Endothelial cell of umbilical vein (primary cell): Measurements from ENCODE around the gene METTL13. TPM values are rescaled to one million over a fixed set of nuclear protein-coding genes. Genes with fewer than 3 reads are reported as not detected.

Experiments used
- BruUV-seq: library from RNA; stranded (reverse); fragments of 400-500 nt; replicated peaks from 2 replicates; lab custom pipeline; 2021; lab: Mats Ljungman, UMichigan
- CTCF ChIA-PET: fragments of 300-600, 350-600 bp; sonication (Branson Sonifier 250); formaldehyde crosslinking; loops from one replicate; lab custom pipeline; 2021; ENCODE audit warnings: antibody characterized with exemption, inconsistent platforms; lab: Charles Lee
- POLR2A ChIA-PET: fragments of 300-600, 350-600 bp; sonication (Branson Sonifier 250); formaldehyde crosslinking; loops from one replicate; lab custom pipeline; 2021; ENCODE audit warnings: antibody characterized with exemption, inconsistent platforms; lab: Charles Lee
- DNase-seq: peaks from one replicate; pipeline ENCODE4 v3.0.0-alpha.2; 2011; ENCODE audit warnings: low read depth, low spot score
- FAIRE-seq: peaks from 2 replicates; lab custom pipeline; 2011; peaks lifted over from hg19 to GRCh38; lab: Jason Lieb, UNC
- H2AFZ ChIP-seq: 2 replicates; pipeline ENCODE4 v1.6.0; 2012; ENCODE audit warnings: low read depth, low read length, control low read depth, inconsistent platforms
- H3K27ac ChIP-seq: 2 replicates; pipeline ENCODE4 v1.5.1; 2011; ENCODE audit warnings: low read depth, mild to moderate bottlenecking, control low read depth, low read length, moderate library complexity; ENCODE audit not compliant: insufficient read depth
- H3K27me3 ChIP-seq, 2 experiments: 2 replicates each; pipeline versions ENCODE4 v1.6.0 to v1.6.1; 2011; ENCODE audit warnings: low read length in 2 of 2, mixed read lengths in 1 of 2; ENCODE audit not compliant: control insufficient read depth in 2 of 2, insufficient read depth in 2 of 2
- H3K36me3 ChIP-seq, 2 experiments: 2 replicates in 1 of 2; 3 replicates in 1 of 2; pipeline ENCODE4 v1.5.1; 2011; ENCODE audit warnings: low read length in 2 of 2, mild to moderate bottlenecking in 1 of 2, moderate library complexity in 1 of 2; ENCODE audit not compliant: control insufficient read depth in 2 of 2, insufficient read depth in 2 of 2; ENCODE audit errors: extremely low read depth in 1 of 2
- H3K4me1 ChIP-seq: 3 replicates; pipeline ENCODE4 v1.5.1; 2011; ENCODE audit warnings: mild to moderate bottlenecking, low read length; ENCODE audit not compliant: control insufficient read depth, insufficient read depth; ENCODE audit errors: extremely low read depth
- H3K4me2 ChIP-seq: 2 replicates; pipeline ENCODE4 v1.6.1; 2011; ENCODE audit warnings: low read length, control low read depth, mixed read lengths; ENCODE audit not compliant: insufficient read depth
- H3K4me3 ChIP-seq, 3 experiments: fragments of 200-600 bp in 1 of 3; sonication (generic), shearing (Covaris generic) in 1 of 3; replicated peaks in 1 of 3; 2 replicates each; pipeline ENCODE4 v1.5.1; 2011 to 2016; ENCODE audit warnings: control low read depth in 3 of 3, low read length in 3 of 3, mild to moderate bottlenecking in 2 of 3, inconsistent platforms in 1 of 3, low read depth in 1 of 3, moderate library complexity in 1 of 3; ENCODE audit not compliant: insufficient read depth in 1 of 3
- H3K79me2 ChIP-seq: 2 replicates; pipeline ENCODE4 v1.6.0; 2012; ENCODE audit warnings: low read length, inconsistent platforms; ENCODE audit not compliant: control insufficient read depth, insufficient read depth
- H3K9ac ChIP-seq: replicated peaks from 2 replicates; pipeline ENCODE3; 2011; ENCODE audit warnings: low read length, control low read depth; ENCODE audit not compliant: insufficient read depth; ENCODE audit errors: extremely low read depth
- H3K9me1 ChIP-seq: replicated peaks from 3 replicates; pipeline ENCODE4 v1.6.0; 2011; ENCODE audit warnings: mild to moderate bottlenecking, low read length; ENCODE audit not compliant: control insufficient read depth, insufficient read depth; ENCODE audit errors: extremely low read depth
- H3K9me3 ChIP-seq: replicated peaks from 2 replicates; pipeline ENCODE4 v1.5.1; 2012; ENCODE audit warnings: low read length, inconsistent platforms; ENCODE audit not compliant: control insufficient read depth, insufficient read depth
- H4K20me1 ChIP-seq: replicated peaks from 2 replicates; pipeline ENCODE3; 2011; ENCODE audit warnings: mild to moderate bottlenecking, low read length; ENCODE audit not compliant: control insufficient read depth, insufficient read depth; ENCODE audit errors: extremely low read depth
- FOS ChIP-seq: IDR thresholded peaks from 2 replicates; pipeline ENCODE4 v1.6.1; 2011; ENCODE audit warnings: mild to moderate bottlenecking, low read length, moderate library complexity, borderline replicate concordance; ENCODE audit not compliant: insufficient read depth
- GATA2 ChIP-seq: IDR thresholded peaks from 2 replicates; pipeline ENCODE4 v1.7.0; 2011; ENCODE audit warnings: low read depth, mild to moderate bottlenecking, moderate library complexity, mixed read lengths, low read length; ENCODE audit not compliant: insufficient read length, insufficient read depth
- JUN ChIP-seq: IDR thresholded peaks from 2 replicates; pipeline ENCODE4 v1.6.1; 2011; ENCODE audit warnings: borderline replicate concordance, low read depth; ENCODE audit not compliant: insufficient read length, insufficient read depth
- MYC ChIP-seq: IDR thresholded peaks from one replicate; pipeline ENCODE4 v1.6.1; 2011; ENCODE audit warnings: mild to moderate bottlenecking, low read depth, low read length
- POLR2A ChIP-seq: IDR thresholded peaks from 2 replicates; pipeline ENCODE4 v1.6.1; 2012; ENCODE audit warnings: low read depth, mild to moderate bottlenecking, control low read depth, low read length
- POLR2AphosphoS5 ChIP-seq: IDR thresholded peaks from 2 replicates; pipeline ENCODE4 v1.6.1; 2012; ENCODE audit warnings: low read depth, mild to moderate bottlenecking, control low read depth, low read length, moderate library complexity; ENCODE audit not compliant: insufficient read depth
- dilution Hi-C: fragments of 300-500 bp; cut with MboI; formaldehyde crosslinking; loops from one replicate; pipeline ENCODE4 v1.15.0; 2019; ENCODE audit warnings: low sequenced_read_pairs; ENCODE audit not compliant: extremely low pct_ligation_motif_present
- intact Hi-C: fragments of 100-400 bp; cut with micrococcal nuclease; formaldehyde crosslinking; loops from one replicate; pipeline ENCODE4 v1.10.0; 2022
- polyA plus RNA-seq, 4 experiments: library from polyadenylated mRNA; depleted of rRNA in 3 of 4; stranded (reverse) in 3 of 4; unstranded in 1 of 4; fragments of >200 nt; gene quantifications; 2 replicates each; pipeline versions ENCODE4 v1.2.1 to v1.2.3, GENCODE V29; 2011 to 2012; ENCODE audit warnings: missing spikeins in 1 of 4
- total RNA-seq: library from RNA; stranded (reverse); gene quantifications from 2 replicates; pipeline ENCODE4 v1.2.3, GENCODE V29; 2021
- TF ChIP-seq, protein P1 (sequence below), 2 donors: IDR thresholded peaks; 1 replicate in 1 of 2; 2 replicates in 1 of 2; pipeline ENCODE4 v1.5.1; 2011; ENCODE audit warnings: low read length in 2 of 2, mild to moderate bottlenecking in 2 of 2, moderate library complexity in 2 of 2, control low read depth in 1 of 2, inconsistent platforms in 1 of 2, low read depth in 1 of 2; ENCODE audit not compliant: insufficient read depth in 1 of 2; ENCODE audit errors: extremely low read depth in 1 of 2

The METTL13 gene
- total and polyA plus RNA-seq, 2 donors (not counting 3 experiments of a cell fraction or from before 2014, with no cell fraction given): 21.2 to 26.5 TPM

DNA sequence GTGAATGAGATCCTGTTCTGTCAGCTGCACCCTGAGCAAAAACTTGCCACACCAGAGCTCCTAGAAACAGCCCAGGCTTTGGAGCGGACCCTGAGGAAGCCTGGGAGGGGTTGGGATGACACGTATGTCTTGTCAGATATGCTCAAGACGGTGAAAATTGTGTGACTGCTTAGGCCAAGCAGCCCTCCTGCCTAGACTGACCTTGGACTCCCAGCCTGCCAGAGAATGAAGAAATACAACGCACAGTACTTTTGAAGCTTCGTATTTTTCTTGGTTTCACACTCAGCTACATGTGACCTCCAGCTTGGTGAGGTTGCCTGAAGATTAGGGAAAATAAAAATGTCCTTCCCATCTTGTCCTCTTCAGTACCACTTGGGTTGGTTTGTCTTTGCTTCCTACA, 15.1 kb downstream of the METTL13 start:
- Histone ChIP-seq H3K9me3 (no peaks in the 10 kb centered on the region), H3K27ac (no peak overlapping the region), H2AFZ (no peak overlapping the region), H3K4me2 (no peak overlapping the region), H3K9ac (no peak overlapping the region), H3K27me3 (no peaks in the 10 kb centered on the region), H3K9me1 (no peaks in the 10 kb centered on the region), H4K20me1 (no peaks in the 10 kb centered on the region), H3K79me2 (no peaks in the 10 kb centered on the region), H3K4me1 (peaks cover 8% of the 10 kb centered on the region), H3K4me3 (no peak overlapping the region), H3K36me3 (peaks cover 10 to 20% of the 10 kb centered on the region in 2 experiments)
- no peak for TF ChIP-seq MYC
- TF ChIP-seq FOS: no peak
- no peak for TF ChIP-seq GATA2
- TF ChIP-seq JUN: no peak
- no peak for TF ChIP-seq POLR2A
- TF ChIP-seq, protein P1, sequence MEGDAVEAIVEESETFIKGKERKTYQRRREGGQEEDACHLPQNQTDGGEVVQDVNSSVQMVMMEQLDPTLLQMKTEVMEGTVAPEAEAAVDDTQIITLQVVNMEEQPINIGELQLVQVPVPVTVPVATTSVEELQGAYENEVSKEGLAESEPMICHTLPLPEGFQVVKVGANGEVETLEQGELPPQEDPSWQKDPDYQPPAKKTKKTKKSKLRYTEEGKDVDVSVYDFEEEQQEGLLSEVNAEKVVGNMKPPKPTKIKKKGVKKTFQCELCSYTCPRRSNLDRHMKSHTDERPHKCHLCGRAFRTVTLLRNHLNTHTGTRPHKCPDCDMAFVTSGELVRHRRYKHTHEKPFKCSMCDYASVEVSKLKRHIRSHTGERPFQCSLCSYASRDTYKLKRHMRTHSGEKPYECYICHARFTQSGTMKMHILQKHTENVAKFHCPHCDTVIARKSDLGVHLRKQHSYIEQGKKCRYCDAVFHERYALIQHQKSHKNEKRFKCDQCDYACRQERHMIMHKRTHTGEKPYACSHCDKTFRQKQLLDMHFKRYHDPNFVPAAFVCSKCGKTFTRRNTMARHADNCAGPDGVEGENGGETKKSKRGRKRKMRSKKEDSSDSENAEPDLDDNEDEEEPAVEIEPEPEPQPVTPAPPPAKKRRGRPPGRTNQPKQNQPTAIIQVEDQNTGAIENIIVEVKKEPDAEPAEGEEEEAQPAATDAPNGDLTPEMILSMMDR (IDR thresholded peaks at IDR 0.05; ENCODE audit: extremely low read depth in 1 of 2, insufficient read depth in 1 of 2, low read depth in 1 of 2, low read length in 2 of 2): no peak
- no peak for TF ChIP-seq POLR2AphosphoS5
- intact Hi-C loops: loop anchor here (1.0 kb wide), 1 partner anchor 33 kb away; no protein-coding TSS in a partner anchor
- dilution Hi-C loops: loop anchor here (25.0 kb wide), 1 partner anchor 191 kb away; no protein-coding TSS in a partner anchor
- FAIRE-seq (no peak), DNase-seq (no peak)
- BruUV-seq: no TSS peak
- POLR2A ChIA-PET: no interaction called here
- CTCF ChIA-PET: interaction anchor here (1.5 kb wide), 1 partner anchor 187 kb away, joined by 6 read pairs; no protein-coding TSS in a partner anchor
